NCI-H2196 treated with DMSO at 0.1 percent for 48 hours (cell line): ENCODE results near the gene MAEA.
"Not testable (repeated sequence)": the region's sequence is repeated elsewhere in the genome, so short reads cannot be mapped to it uniquely, and the experiment has no call there.

ENCODE experiments used
- DNase-seq: peaks from one replicate; lab custom pipeline; 2025; ENCODE audit not compliant: unreplicated experiment; lab: John Stamatoyannopoulos, UW

MAEA gene

GRCh38 chr4:1333256-1333655 is 43.6 kb downstream of the MAEA start:
- DNase-seq = no peak

GRCh38 chr4:1333851-1334578 is 44.3 kb downstream of the MAEA start:
- DNase-seq = not testable (repeated sequence)

- no peak for DNase-seq
Measured at GRCh38 chr4:1334579-1334895, 44.8 kb downstream of the MAEA start.

GRCh38 chr4:1335193-1335883 is 45.6 kb downstream of the MAEA start:
- not testable (repeated sequence) for DNase-seq

GRCh38 chr4:1336088-1336491 is 46.4 kb downstream of the MAEA start:
- DNase-seq = no peak

- DNase-seq = no peak
Measured at GRCh38 chr4:1337376-1337831, 47.7 kb downstream of the MAEA start.

GRCh38 chr4:1337951-1338751 is 48.5 kb downstream of the MAEA start:
- DNase-seq = no peak

- DNase-seq = no peak
Measured at GRCh38 chr4:1338752-1339414, 49.2 kb downstream of the MAEA start.

GRCh38 chr4:1339489-1339888 is 49.8 kb downstream of the MAEA start:
- DNase-seq = no peak

GRCh38 chr4:1340181-1340747 is 50.6 kb downstream of the MAEA start:
- DNase-seq = no peak

GRCh38 chr4:1340861-1341260 is 51.2 kb downstream of the MAEA start:
- no peak for DNase-seq

GRCh38 chr4:1342003-1342402 is 52.3 kb downstream of the MAEA start:
- no peak for DNase-seq

- no peak for DNase-seq
Measured at GRCh38 chr4:1344696-1345095, 55.0 kb downstream of the MAEA start.

- no peak for DNase-seq
Measured at GRCh38 chr4:1345903-1346780, 56.5 kb downstream of the MAEA start.

- DNase-seq = peak; percentile 98
Measured at GRCh38 chr4:1346781-1347409, 57.2 kb downstream of the MAEA start, which contains the start of gene UVSSA. TSS of gene UVSSA (plus strand) at chr4:1347208. CDS start at chr4:1348092, 884 bp downstream.

GRCh38 chr4:1347410-1347864 is 57.7 kb downstream of the MAEA start:
- DNase-seq = peak; percentile 38

- DNase-seq = no peak
Measured at GRCh38 chr4:1348014-1348513, 58.4 kb downstream of the MAEA start.

GRCh38 chr4:1348746-1349145 is 59.1 kb downstream of the MAEA start:
- DNase-seq = no peak
